ENCODE measurements around the gene TRIM3. TPM values are rescaled to one million over a fixed set of nuclear protein-coding genes. Genes with fewer than 3 reads are reported as not detected.

Gene TRIM3
- total and polyA plus RNA-seq, 2 of the 4 experiments (the other 2 are of a cell fraction), result 13.8 to 22.3 TPM

GRCh38 chr11:6411594-6412031 is 62.1 kb downstream of the TRIM3 start:
- dilution Hi-C loops (cut with HindIII; ENCODE audit: low sequenced_read_pairs, unreplicated experiment) (no loop called here), intact Hi-C loops (cut with micrococcal nuclease) (no loop called here), in situ Hi-C loops (cut with MboI; ENCODE audit: low sequenced_read_pairs) (no loop called here)
- ATAC-seq (ENCODE audit: low read depth) (no peak), DNase-seq (no peak)
- CTCF ChIA-PET, result interaction anchor here (0.6 kb wide), 1 partner anchor 35 kb away, joined by 3 read pairs; no protein-coding TSS in a partner anchor
- H2BK20ac ChIP-seq (ENCODE audit: low read depth, low read length), result no peak overlapping the region
- TF ChIP-seq CTCF (conservative IDR thresholded peaks at IDR 0.05; ENCODE audit: low read depth, low read length) (no peak), MAFK (IDR thresholded peaks at IDR 0.05; ENCODE audit: low read depth, low read length) (no peak)
- H3K79me1 ChIP-seq (ENCODE audit: low read depth in 1 of 2, low read length in 2 of 2), result peaks cover 14 to 55% of the 10 kb centered on the region in 2 experiments
- no peak overlapping the region for H4K5ac ChIP-seq (ENCODE audit: low read depth, low read length)
- no peak overlapping the region for H2AK5ac ChIP-seq (ENCODE audit: low read depth, low read length)
- H2BK15ac ChIP-seq (ENCODE audit: low read depth, low read length), result no peak overlapping the region
- no peak overlapping the region for H3K23ac ChIP-seq (ENCODE audit: low read depth, low read length)
- no peak overlapping the region for H3K18ac ChIP-seq (ENCODE audit: low read depth, low read length)
- POLR2A ChIA-PET (ENCODE audit: unreplicated experiment), result no interaction called here
- no peak overlapping the region for H3K4me3 ChIP-seq (ENCODE audit: insufficient read depth, low read depth, low read length)
- no peak overlapping the region for H3K4me2 ChIP-seq (ENCODE audit: low read depth, low read length)
- H3K14ac ChIP-seq (replicated peaks; ENCODE audit: low read depth, low read length), result no peak overlapping the region
- H2BK120ac ChIP-seq (ENCODE audit: low read depth, low read length), result no peak overlapping the region
- no peak overlapping the region for H3K56ac ChIP-seq (ENCODE audit: extremely low read depth, insufficient read depth, low read length)
- H3K4me1 ChIP-seq (ENCODE audit: control insufficient read depth, insufficient read depth, low read length), result peaks cover 3% of the 10 kb centered on the region; the same call in 1 of the 2 replicates
- H4K8ac ChIP-seq (ENCODE audit: low read depth in 2 of 2, low read length in 2 of 2), result no peak overlapping the region
- no peaks in the 10 kb centered on the region for H3K27me3 ChIP-seq (ENCODE audit: control insufficient read depth, insufficient read depth, low read length)
- whole genome bisulfite sequencing, 2 experiments (ENCODE audit: extremely low coverage in 2 of 2, insufficient read length in 1 of 2), result 96% methylated on average over 8 of the region's 10 CpGs; no CpG with 5 or more reads in 1 of the 2 experiments
- H4K20me1 ChIP-seq (ENCODE audit: insufficient read depth, low read length), result peaks cover 33% of the 10 kb centered on the region
- no TSS peak for BruUV-seq (replicated peaks)
- peaks cover 26% of the 10 kb centered on the region for H3K9me1 ChIP-seq (ENCODE audit: insufficient read depth, low read length)
- peak overlapping the region; percentile 19 for H2AFZ ChIP-seq (replicated peaks; ENCODE audit: low read length, poor library complexity)
- H3K36me3 ChIP-seq (ENCODE audit: control insufficient read depth, insufficient read depth, low read length), result peaks cover 13% of the 10 kb centered on the region
- H2BK5ac ChIP-seq (ENCODE audit: low read depth, low read length, poor library complexity, severe bottlenecking), result no peak overlapping the region
- no peak overlapping the region for H3K4ac ChIP-seq (ENCODE audit: low read depth, low read length)
- H3K9me3 ChIP-seq (ENCODE audit: control insufficient read depth, insufficient read depth, low read length), result no peaks in the 10 kb centered on the region
- H2AK9ac ChIP-seq (replicated peaks; ENCODE audit: low read depth, low read length, poor library complexity), result peak overlapping the region; percentile 23
- H3K27ac ChIP-seq (ENCODE audit: insufficient read depth, low read length), result no peak overlapping the region
- no peak overlapping the region for H3K9ac ChIP-seq (ENCODE audit: low read depth, low read length)
- no peak overlapping the region for H4K91ac ChIP-seq (ENCODE audit: insufficient read depth, low read depth, low read length)
